DOHH2 (cell line): ENCODE measurements around the gene FBXL13.

Source experiments
- H3F3A ChIP-seq: fragments of 200-600 bp; sonication (generic), shearing (Covaris generic); 2 replicates; pipeline ENCODE4 v1.6.0; 2016; ENCODE audit warnings: antibody characterized with exemption, mild to moderate bottlenecking; ENCODE audit not compliant: control insufficient read depth, insufficient read depth
- H3K27ac ChIP-seq: fragments of 200-600 bp; sonication (generic); 2 replicates; pipeline ENCODE4 v1.5.1; 2014; ENCODE audit warnings: low read depth, mild to moderate bottlenecking, low read length, moderate library complexity
- H3K27me3 ChIP-seq: fragments of 200-600 bp; sonication (generic); 2 replicates; pipeline ENCODE4 v1.6.1; 2014; ENCODE audit warnings: mild to moderate bottlenecking, low read length, mixed read lengths; ENCODE audit not compliant: control insufficient read depth
- H3K36me3 ChIP-seq: fragments of 200-600 bp; sonication (generic); 2 replicates; pipeline ENCODE4 v1.6.1; 2014; ENCODE audit warnings: mild to moderate bottlenecking, low read length, moderate library complexity, mixed read lengths; ENCODE audit not compliant: control insufficient read depth
- H3K4me1 ChIP-seq: fragments of 200-600 bp; sonication (generic); 2 replicates; pipeline ENCODE4 v1.6.1; 2014; ENCODE audit warnings: mild to moderate bottlenecking, low read length, mixed read lengths; ENCODE audit not compliant: control insufficient read depth
- H3K4me2 ChIP-seq: fragments of 200-600 bp; sonication (generic); 2 replicates; pipeline ENCODE4 v1.6.0; 2014; ENCODE audit warnings: mild to moderate bottlenecking, low read length, moderate library complexity
- H3K4me3 ChIP-seq: fragments of 200-600 bp; sonication (generic); 2 replicates; pipeline ENCODE4 v1.5.1; 2014; ENCODE audit warnings: mild to moderate bottlenecking, low read length, mixed read lengths
- H3K79me2 ChIP-seq: fragments of 200-600 bp; sonication (generic); 2 replicates; pipeline ENCODE4 v1.6.1; 2014; ENCODE audit warnings: mild to moderate bottlenecking, low read length, mixed read lengths; ENCODE audit not compliant: control insufficient read depth
- H3K9me2 ChIP-seq: fragments of 200-600 bp; sonication (generic); replicated peaks from 2 replicates; pipeline ENCODE4 v1.6.1; 2014; ENCODE audit warnings: mild to moderate bottlenecking, low read length, mixed read lengths; ENCODE audit not compliant: control insufficient read depth
- H3K9me3 ChIP-seq: fragments of 200-600 bp; sonication (generic); 2 replicates; pipeline ENCODE4 v1.6.1; 2014; ENCODE audit warnings: antibody characterized with exemption, low read length, mixed read lengths; ENCODE audit not compliant: control insufficient read depth, insufficient read depth
- H4K20me1 ChIP-seq: fragments of 200-600 bp; sonication (generic); 2 replicates; pipeline ENCODE4 v1.6.0; 2014; ENCODE audit warnings: low read depth, mild to moderate bottlenecking, antibody characterized with exemption, low read length, moderate library complexity; ENCODE audit not compliant: control insufficient read depth, insufficient read depth
- CTCF ChIP-seq: fragments of 200-600 bp; sonication (generic); IDR thresholded peaks from one replicate; pipeline ENCODE4 v1.5.1; 2014; ENCODE audit warnings: antibody characterized with exemption, mild to moderate bottlenecking, low read depth, low read length; ENCODE audit not compliant: poor library complexity, severe bottlenecking
- EZH2phosphoT487 ChIP-seq: fragments of 200-600 bp; sonication (generic); IDR thresholded peaks from 2 replicates; pipeline ENCODE4 v1.6.1; 2017; ENCODE audit warnings: borderline replicate concordance, mild to moderate bottlenecking, antibody characterized with exemption, low read length, moderate library complexity, mixed read lengths

FBXL13 gene

GRCh38 chr7:102819151-102819550 is 255.4 kb downstream of the FBXL13 start:
- H3K27ac ChIP-seq = no peak overlapping the region
- no peaks in the 10 kb centered on the region for H3K79me2 ChIP-seq
- H4K20me1 ChIP-seq = no peaks in the 10 kb centered on the region
- H3K9me3 ChIP-seq = no peaks in the 10 kb centered on the region
- TF ChIP-seq CTCF (no peak), EZH2phosphoT487 (no peak)
- no peak overlapping the region for H3K4me2 ChIP-seq
- no peaks in the 10 kb centered on the region for H3K27me3 ChIP-seq
- H3K4me3 ChIP-seq = no peak overlapping the region
- no peaks in the 10 kb centered on the region for H3K9me2 ChIP-seq
- peaks cover 7% of the 10 kb centered on the region; the same call in 1 of the 2 replicates for H3K36me3 ChIP-seq
- H3F3A ChIP-seq = peaks cover 10% of the 10 kb centered on the region; the same call in 1 of the 2 replicates
- peaks cover 19% of the 10 kb centered on the region for H3K4me1 ChIP-seq

- TF ChIP-seq CTCF = no peak
- no peak for TF ChIP-seq EZH2phosphoT487
- Histone ChIP-seq H3K4me2 (no peak overlapping the region), H3K9me3 (no peaks in the 10 kb centered on the region), H3F3A (peaks cover 10% of the 10 kb centered on the region; the same call in 1 of the 2 replicates), H3K27ac (no peak overlapping the region), H3K4me3 (no peak overlapping the region), H4K20me1 (no peaks in the 10 kb centered on the region), H3K9me2 (no peaks in the 10 kb centered on the region), H3K36me3 (peaks cover 7% of the 10 kb centered on the region; the same call in 1 of the 2 replicates), H3K27me3 (no peaks in the 10 kb centered on the region), H3K79me2 (no peaks in the 10 kb centered on the region), H3K4me1 (peaks cover 31% of the 10 kb centered on the region)
Measured at GRCh38 chr7:102817616-102818573, 256.7 kb downstream of the FBXL13 start.

GRCh38 chr7:102814025-102814471 is 260.5 kb downstream of the FBXL13 start:
- H3K27me3 ChIP-seq = no peaks in the 10 kb centered on the region
- H4K20me1 ChIP-seq = no peaks in the 10 kb centered on the region
- H3K27ac ChIP-seq = no peak overlapping the region
- peaks cover 46% of the 10 kb centered on the region for H3K4me1 ChIP-seq
- no peaks in the 10 kb centered on the region for H3K79me2 ChIP-seq
- H3K9me3 ChIP-seq = no peaks in the 10 kb centered on the region
- no peaks in the 10 kb centered on the region for H3K9me2 ChIP-seq
- no peak overlapping the region for H3K4me3 ChIP-seq
- H3K36me3 ChIP-seq = no peaks in the 10 kb centered on the region
- TF ChIP-seq CTCF (no peak), EZH2phosphoT487 (no peak)
- H3F3A ChIP-seq = peaks cover 5% of the 10 kb centered on the region; the same call in 1 of the 2 replicates
- no peak overlapping the region for H3K4me2 ChIP-seq
